B cell (primary cell): ENCODE results near the gene WDR19. TPM values are rescaled to one million over a fixed set of nuclear protein-coding genes. Genes with fewer than 3 reads are reported as not detected.

Source experiments
- ATAC-seq: fragments of 200-7000 bp; cut with Tn5 transposase; one replicate; pipeline ENCODE4 v1.10.0; 2021; ENCODE audit warnings: low read depth, mild to moderate bottlenecking, moderate number of reproducible peaks, moderate library complexity
- CTCF ChIA-PET: fragments of 350-600 bp; sonication (Branson Sonifier 250); formaldehyde crosslinking; loops from one replicate; lab custom pipeline; 2021; ENCODE audit warnings: antibody characterized with exemption, inconsistent platforms; lab: Charles Lee
- POLR2A ChIA-PET: fragments of 350-600 bp; sonication (Branson Sonifier 250); formaldehyde crosslinking; loops from one replicate; lab custom pipeline; 2021; ENCODE audit warnings: antibody characterized with exemption; lab: Charles Lee
- DNase-seq: peaks from one replicate; pipeline ENCODE4 v3.0.0; 2013
- H2AFZ ChIP-seq: 2 replicates; pipeline ENCODE4 v1.6.1; 2012; ENCODE audit warnings: mild to moderate bottlenecking, low read depth, low read length; ENCODE audit not compliant: insufficient read depth, poor library complexity, severe bottlenecking
- H3K27ac ChIP-seq, 2 donors: 1 replicate in 1 of 2; 2 replicates in 1 of 2; pipeline ENCODE4 v1.5.1; 2012 to 2013; ENCODE audit warnings: low read length in 2 of 2, mild to moderate bottlenecking in 2 of 2, moderate library complexity in 1 of 2
- H3K27me3 ChIP-seq, 4 experiments: fragments of 200-600 bp in 1 of 4; sonication (generic) in 1 of 4; replicated peaks in 1 of 4; 1 replicate in 2 of 4; 2 replicates in 2 of 4; pipeline versions ENCODE4 v1.6.1 to v1.7.0; 2013 to 2016; ENCODE audit warnings: low read length in 3 of 4, mild to moderate bottlenecking in 2 of 4, mixed read lengths in 1 of 4, moderate library complexity in 1 of 4; ENCODE audit not compliant: insufficient read depth in 4 of 4, control insufficient read depth in 3 of 4; ENCODE audit errors: control extremely low read depth in 1 of 4
- H3K36me3 ChIP-seq, 2 experiments: replicated peaks in 1 of 2; 1 replicate in 1 of 2; 2 replicates in 1 of 2; pipeline versions ENCODE4 v1.6.1 to v1.7.1; 2013; ENCODE audit warnings: low read length in 1 of 2; ENCODE audit not compliant: insufficient read depth in 2 of 2, control insufficient read depth in 1 of 2; ENCODE audit errors: control extremely low read depth in 1 of 2, extremely low read depth in 1 of 2
- H3K4me1 ChIP-seq, 2 donors: fragments of 200-600 bp in 1 of 2; sonication (generic) in 1 of 2; 1 replicate in 1 of 2; 2 replicates in 1 of 2; pipeline versions ENCODE4 v1.5.1 to v1.6.1; 2013 to 2017; ENCODE audit warnings: low read length in 2 of 2; ENCODE audit not compliant: control insufficient read depth in 2 of 2, insufficient read depth in 2 of 2
- H3K4me2 ChIP-seq: replicated peaks from 2 replicates; pipeline ENCODE3; 2012; ENCODE audit warnings: mild to moderate bottlenecking, low read depth, low read length; ENCODE audit not compliant: poor library complexity, severe bottlenecking
- H3K4me3 ChIP-seq, 5 experiments: fragments of 200-600 bp in 1 of 5; sonication (generic) in 1 of 5; 1 replicate in 3 of 5; 2 replicates in 2 of 5; pipeline versions ENCODE4 v1.5.1 to v1.7.0; 2011 to 2016; ENCODE audit warnings: low read length in 4 of 5, mild to moderate bottlenecking in 4 of 5, low read depth in 2 of 5, control low read depth in 1 of 5, moderate library complexity in 1 of 5; ENCODE audit not compliant: insufficient read depth in 1 of 5; ENCODE audit errors: control extremely low read depth in 1 of 5, extremely low read depth in 1 of 5
- H3K79me2 ChIP-seq: fragments of 200-600 bp; sonication (generic); one replicate; pipeline ENCODE4 v1.6.0; 2016; ENCODE audit warnings: low read length; ENCODE audit not compliant: control insufficient read depth, insufficient read depth
- H3K9ac ChIP-seq: fragments of 200-600 bp; sonication (generic); 2 replicates; pipeline ENCODE4 v1.6.1; 2017; ENCODE audit warnings: mild to moderate bottlenecking, low read length, moderate library complexity
- H3K9me3 ChIP-seq, 3 donors: one replicate each; pipeline versions ENCODE4 v1.6.1 to v1.7.1; 2013; ENCODE audit warnings: low read length in 2 of 3; ENCODE audit not compliant: control insufficient read depth in 2 of 3, insufficient read depth in 1 of 3; ENCODE audit errors: control extremely low read depth in 1 of 3
- H4K20me1 ChIP-seq: 2 replicates; pipeline ENCODE4 v1.6.0; 2012; ENCODE audit warnings: mild to moderate bottlenecking, low read length; ENCODE audit not compliant: insufficient read depth, control insufficient read depth, poor library complexity, severe bottlenecking
- H3K27ac Mint-ChIP-seq: one replicate; pipeline ENCODE4 v1.8.0; 2021; ENCODE audit warnings: mixed read lengths
- H3K27me3 Mint-ChIP-seq: one replicate; pipeline ENCODE4 v1.8.0; 2021; ENCODE audit warnings: mixed read lengths
- H3K4me1 Mint-ChIP-seq: one replicate; pipeline ENCODE4 v1.8.0; 2021; ENCODE audit warnings: mixed read lengths
- H3K4me3 Mint-ChIP-seq: one replicate; pipeline ENCODE4 v1.8.0; 2021; ENCODE audit warnings: mixed read lengths
- H3K9me3 Mint-ChIP-seq: one replicate; pipeline ENCODE4 v1.8.0; 2022; ENCODE audit warnings: mixed read lengths; ENCODE audit not compliant: insufficient read depth
- CTCF ChIP-seq: fragments of 200-600 bp; IDR thresholded peaks from one replicate; pipeline ENCODE4 v1.8.0; 2022; ENCODE audit warnings: antibody characterized with exemption, mild to moderate bottlenecking
- EZH2 ChIP-seq: IDR thresholded peaks from 2 replicates; pipeline ENCODE4 v1.6.1; 2012; ENCODE audit warnings: borderline replicate concordance, low read depth, mild to moderate bottlenecking, moderate library complexity, low read length; ENCODE audit not compliant: insufficient read depth, poor library complexity, severe bottlenecking
- WGBS: methylation state at CpG from one replicate; pipeline ENCODE4 v1.1.5; 2013; ENCODE audit warnings: missing lambda C conversion rate; ENCODE audit not compliant: insufficient coverage; 5-methylcytosine and 5-hydroxymethylcytosine counted together
- intact Hi-C: fragments of 100-400 bp; cut with micrococcal nuclease; formaldehyde crosslinking; loops from one replicate; pipeline ENCODE4 v1.10.0; 2022
- polyA plus RNA-seq: library from polyadenylated mRNA; depleted of rRNA; stranded (reverse); fragments of >200 nt; gene quantifications from 2 replicates; pipeline ENCODE4 v1.2.3, GENCODE V29; 2012
- total RNA-seq, 2 donors: library from RNA; stranded (reverse); fragments of 120-200 nt in 1 of 2; gene quantifications; 1 replicate in 1 of 2; 2 replicates in 1 of 2; pipeline versions ENCODE4 v1.2.3 to v1.2.4, GENCODE V29; 2013 to 2022

WDR19 gene
- total and polyA plus RNA-seq, 2 donors (not counting 1 experiment from before 2014, with no cell fraction given), result 35.1 to 79.8 TPM

- intact Hi-C loops, result no loop called here
- Histone ChIP-seq H3K4me2 (no peak overlapping the region), H3K4me3 (no peak overlapping the region), H3K9ac (no peak overlapping the region), H3K27me3 (no peaks in the 10 kb centered on the region), H3K36me3 (peaks cover 1 to 6% of the 10 kb centered on the region in 2 experiments), H3K27ac (no peak overlapping the region), H3K79me2 (no peaks in the 10 kb centered on the region), H3K4me1 (no peaks in the 10 kb centered on the region), H3K9me3 (no peaks in the 10 kb centered on the region), H4K20me1 (no peaks in the 10 kb centered on the region), H2AFZ (no peak overlapping the region)
- 71% methylated on average over 1 of the region's 3 CpGs for WGBS
- POLR2A ChIA-PET, result no interaction called here
- H3K4me3 Mint-ChIP-seq, result no peak overlapping the region
- H3K27me3 Mint-ChIP-seq, result no peaks in the 10 kb centered on the region
- no peaks in the 10 kb centered on the region for H3K4me1 Mint-ChIP-seq
- CTCF ChIA-PET, result no interaction called here
- H3K9me3 Mint-ChIP-seq, result no peaks in the 10 kb centered on the region
- no peak for DNase-seq
- no peak for TF ChIP-seq EZH2
- no peak for TF ChIP-seq CTCF
- ATAC-seq, result no peak
- no peak overlapping the region for H3K27ac Mint-ChIP-seq
These were observed 54.9 kb downstream of the WDR19 start for GRCh38 chr4:39237179-39237578.

GRCh38 chr4:39243462-39243861 lies 61.1 kb downstream of the WDR19 start:
- DNase-seq, result no peak
- ATAC-seq, result no peak
- Histone ChIP-seq H3K9me3 (peaks cover 0 to 11% (median 0%) of the 10 kb centered on the region in 3 donors), H3K4me2 (no peak overlapping the region), H4K20me1 (no peaks in the 10 kb centered on the region), H3K4me3 (no peak overlapping the region), H3K27ac (no peak overlapping the region), H3K36me3 (peaks cover 0 to 5% of the 10 kb centered on the region in 2 experiments), H3K79me2 (no peaks in the 10 kb centered on the region), H3K4me1 (no peaks in the 10 kb centered on the region), H2AFZ (no peak overlapping the region), H3K9ac (no peak overlapping the region), H3K27me3 (no peaks in the 10 kb centered on the region)
- Mint-ChIP-seq H3K27me3 (no peaks in the 10 kb centered on the region), H3K9me3 (no peaks in the 10 kb centered on the region), H3K4me3 (no peak overlapping the region), H3K27ac (no peak overlapping the region), H3K4me1 (no peaks in the 10 kb centered on the region)
- ChIA-PET CTCF (interaction anchor here (0.6 kb wide), 1 partner anchor 12 kb away, joined by 3 read pairs; no protein-coding TSS in a partner anchor), POLR2A (no interaction called here)
- no CpG with 5 or more reads among the region's 3 CpGs for WGBS
- TF ChIP-seq EZH2 (no peak), CTCF (no peak)
- intact Hi-C loops, result no loop called here
